Fibroblast of lung (primary cell): ENCODE results near the gene PDE11A. TPM values are rescaled to one million over a fixed set of nuclear protein-coding genes. Genes with fewer than 3 reads are reported as not detected.
A peak's percentile ranks its signal among the peaks of the same experiment; 100 is the strongest.

Experiments used
- DNase-seq, 2 donors: peaks; one replicate each; pipeline versions ENCODE4 v3.0.0 to v3.0.0-alpha.2; 2010; ENCODE audit warnings: low read depth in 2 of 2
- H2AFZ ChIP-seq: 2 replicates; pipeline ENCODE4 v1.5.1; 2012; ENCODE audit warnings: low read length, control low read depth, inconsistent platforms
- H3K27ac ChIP-seq: 2 replicates; pipeline ENCODE4 v1.5.1; 2011; ENCODE audit warnings: low read length, control low read depth; ENCODE audit not compliant: insufficient read depth
- H3K27me3 ChIP-seq: 2 replicates; pipeline ENCODE4 v1.5.1; 2011; ENCODE audit warnings: mild to moderate bottlenecking, low read length; ENCODE audit not compliant: control insufficient read depth, insufficient read depth
- H3K36me3 ChIP-seq: 2 replicates; pipeline ENCODE4 v1.5.1; 2011; ENCODE audit warnings: low read length; ENCODE audit not compliant: control insufficient read depth, insufficient read depth
- H3K4me1 ChIP-seq: 2 replicates; pipeline ENCODE4 v1.5.1; 2011; ENCODE audit warnings: low read length; ENCODE audit not compliant: control insufficient read depth, insufficient read depth; ENCODE audit errors: extremely low read depth
- H3K4me2 ChIP-seq: 2 replicates; pipeline ENCODE4 v1.5.1; 2011; ENCODE audit warnings: low read length, control low read depth; ENCODE audit not compliant: insufficient read depth; ENCODE audit errors: extremely low read depth
- H3K4me3 ChIP-seq, 4 experiments: fragments of 200-600 bp in 1 of 4; sonication (generic) in 1 of 4; replicated peaks in 1 of 4; 2 replicates each; pipeline ENCODE4 v1.5.1; 2011 to 2016; ENCODE audit warnings: low read length in 4 of 4, low read depth in 3 of 4, mild to moderate bottlenecking in 3 of 4, control low read depth in 2 of 4, inconsistent platforms in 1 of 4, mixed read lengths in 1 of 4; ENCODE audit not compliant: insufficient read depth in 1 of 4; ENCODE audit errors: control extremely low read depth in 1 of 4
- H3K79me2 ChIP-seq: 2 replicates; pipeline ENCODE4 v1.5.1; 2012; ENCODE audit warnings: mild to moderate bottlenecking, low read length, inconsistent platforms; ENCODE audit not compliant: control insufficient read depth, insufficient read depth
- H3K9ac ChIP-seq: 2 replicates; pipeline ENCODE4 v1.5.1; 2011; ENCODE audit warnings: mild to moderate bottlenecking, low read length, control low read depth; ENCODE audit not compliant: insufficient read depth
- H3K9me3 ChIP-seq: 2 replicates; pipeline ENCODE4 v1.5.1; 2012; ENCODE audit warnings: low read depth, low read length; ENCODE audit not compliant: control insufficient read depth, insufficient read depth
- H4K20me1 ChIP-seq: 2 replicates; pipeline ENCODE4 v1.5.1; 2011; ENCODE audit warnings: low read length; ENCODE audit not compliant: control insufficient read depth, insufficient read depth; ENCODE audit errors: extremely low read depth
- CTCF ChIP-seq, 2 donors: IDR thresholded peaks in 1 of 2; conservative IDR thresholded peaks in 1 of 2; 1 replicate in 1 of 2; 2 replicates in 1 of 2; pipeline ENCODE4 v1.5.1; 2011 to 2012; ENCODE audit warnings: low read length in 2 of 2, control low read depth in 1 of 2, inconsistent platforms in 1 of 2, low read depth in 1 of 2, mild to moderate bottlenecking in 1 of 2
- EZH2 ChIP-seq: IDR thresholded peaks from 2 replicates; pipeline ENCODE4 v1.5.1; 2012; ENCODE audit warnings: low read length, control low read depth, mild to moderate bottlenecking; ENCODE audit errors: missing control alignments
- polyA plus RNA-seq, 2 donors: library from polyadenylated mRNA; depleted of rRNA in 1 of 2; stranded (reverse) in 1 of 2; unstranded in 1 of 2; fragments of >200 nt; gene quantifications; 2 replicates each; pipeline ENCODE4 v1.2.1, GENCODE V29; 2011 to 2012; ENCODE audit warnings: missing spikeins in 1 of 2
- total RNA-seq: library from RNA; depleted of rRNA; stranded (reverse); fragments of >200 nt; gene quantifications from 2 replicates; pipeline ENCODE4 v1.2.1, GENCODE V29; 2014

Gene PDE11A
- total and polyA plus RNA-seq, 2 donors (not counting 1 experiment from before 2014, with no cell fraction given), result 0.03 to 0.33 TPM

- no peaks in the 10 kb centered on the region for H3K36me3 ChIP-seq
- no peaks in the 10 kb centered on the region for H3K27me3 ChIP-seq
- no peak overlapping the region for H3K27ac ChIP-seq
- H3K4me3 ChIP-seq, result peak overlapping the region in 2 of 4 experiments; percentile 29 to 40
- peak overlapping the region; percentile 18 for H2AFZ ChIP-seq
- TF ChIP-seq EZH2 (no peak), CTCF (conservative IDR thresholded peaks at IDR 0.05 in 1 of 2, IDR thresholded peaks at IDR 0.05 in 1 of 2; ENCODE audit: low read depth in 1 of 2, low read length in 2 of 2) (peak; percentile 69 to 85)
- no peaks in the 10 kb centered on the region for H4K20me1 ChIP-seq
- H3K9ac ChIP-seq, result no peak overlapping the region
- no peaks in the 10 kb centered on the region for H3K79me2 ChIP-seq
- H3K4me2 ChIP-seq, result peak overlapping the region; percentile 48
- H3K4me1 ChIP-seq, result no peaks in the 10 kb centered on the region
- DNase-seq, result peak; percentile 67 to 82
- H3K9me3 ChIP-seq, result no peaks in the 10 kb centered on the region
These were observed 468.1 kb downstream of the PDE11A start for GRCh38 chr2:177604271-177605065.

GRCh38 chr2:177603768-177604167 lies 468.8 kb downstream of the PDE11A start:
- H3K4me3 ChIP-seq, result no peak overlapping the region
- DNase-seq, result no peak
- H3K36me3 ChIP-seq, result no peaks in the 10 kb centered on the region
- H3K4me1 ChIP-seq, result no peaks in the 10 kb centered on the region
- H3K4me2 ChIP-seq, result no peak overlapping the region
- TF ChIP-seq CTCF (conservative IDR thresholded peaks at IDR 0.05 in 1 of 2, IDR thresholded peaks at IDR 0.05 in 1 of 2; ENCODE audit: low read depth in 1 of 2, low read length in 2 of 2) (no peak), EZH2 (no peak)
- no peak overlapping the region for H3K27ac ChIP-seq
- no peaks in the 10 kb centered on the region for H4K20me1 ChIP-seq
- H3K9ac ChIP-seq, result no peak overlapping the region
- H2AFZ ChIP-seq, result no peak overlapping the region
- H3K27me3 ChIP-seq, result no peaks in the 10 kb centered on the region
- H3K79me2 ChIP-seq, result no peaks in the 10 kb centered on the region
- no peaks in the 10 kb centered on the region for H3K9me3 ChIP-seq

DNA sequence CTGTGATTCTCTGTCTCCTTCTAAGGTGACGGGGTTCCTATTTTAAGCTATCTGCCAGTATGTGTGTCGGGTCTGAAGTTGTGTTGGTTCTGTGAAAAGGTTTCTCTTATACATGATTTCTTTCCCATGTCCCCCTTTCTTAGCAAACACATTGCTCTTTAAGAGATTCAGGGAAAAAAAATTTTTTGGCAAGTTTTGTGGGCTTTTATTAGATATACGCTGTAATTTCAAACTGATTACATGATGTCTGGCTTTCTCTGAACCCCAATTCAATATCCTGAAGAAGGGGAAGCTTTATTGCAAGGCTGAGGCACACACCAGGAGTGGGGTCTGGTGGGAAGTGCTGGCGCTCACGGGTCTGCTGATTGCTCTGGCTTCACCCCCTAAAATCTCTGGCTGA lies 469.4 kb downstream of the PDE11A start:
- H3K4me1 ChIP-seq, result no peaks in the 10 kb centered on the region
- no peak overlapping the region for H3K9ac ChIP-seq
- no peaks in the 10 kb centered on the region for H3K27me3 ChIP-seq
- no peaks in the 10 kb centered on the region for H4K20me1 ChIP-seq
- no peaks in the 10 kb centered on the region for H3K9me3 ChIP-seq
- H3K79me2 ChIP-seq, result no peaks in the 10 kb centered on the region
- H2AFZ ChIP-seq, result no peak overlapping the region
- TF ChIP-seq EZH2, result no peak
- TF ChIP-seq CTCF (conservative IDR thresholded peaks at IDR 0.05 in 1 of 2, IDR thresholded peaks at IDR 0.05 in 1 of 2; ENCODE audit: low read depth in 1 of 2, low read length in 2 of 2), result no peak
- H3K4me3 ChIP-seq, result no peak overlapping the region
- no peaks in the 10 kb centered on the region for H3K36me3 ChIP-seq
- DNase-seq, result no peak
- H3K27ac ChIP-seq, result no peak overlapping the region
- H3K4me2 ChIP-seq, result no peak overlapping the region
